ENCODE data around the gene DAND5. TPM values are rescaled to one million over a fixed set of nuclear protein-coding genes. Genes with fewer than 3 reads are reported as not detected.

Gene DAND5
- total and polyA plus RNA-seq, 2 donors (not counting 1 experiment from before 2014, with no cell fraction given) = not detected

DNA sequence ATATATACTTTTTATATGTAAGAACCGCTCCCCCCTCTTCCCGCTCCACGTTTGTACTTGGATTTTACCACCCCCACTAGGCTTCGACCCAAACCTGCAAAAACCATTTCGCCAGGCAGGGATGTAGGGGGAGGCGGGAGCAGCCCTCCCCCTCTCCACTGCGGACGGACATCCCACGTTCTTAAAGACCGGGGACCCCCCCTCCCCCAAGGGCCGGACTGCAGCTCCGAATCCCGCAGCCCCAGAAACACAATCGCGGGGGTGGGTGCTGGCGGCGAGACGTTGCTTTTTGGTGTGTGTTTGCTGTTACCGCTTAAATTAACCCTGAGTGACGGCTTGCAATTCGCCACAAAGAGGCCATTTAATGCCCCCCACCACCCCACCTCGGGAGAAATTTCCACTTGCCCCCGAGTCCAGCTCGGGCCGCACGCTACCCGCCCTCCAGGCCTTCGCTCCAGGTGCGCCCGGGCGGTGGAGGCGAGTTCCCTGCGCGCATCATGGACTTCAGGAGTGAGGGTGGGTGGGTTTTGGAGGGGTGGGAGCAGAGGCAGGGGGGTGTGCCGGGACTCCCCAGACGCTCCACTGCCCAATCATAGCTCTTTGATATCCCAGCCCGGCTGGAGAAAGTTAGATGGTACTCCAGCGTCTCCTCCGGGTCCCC lies 41.7 kb downstream of the DAND5 start:
- CTCF ChIA-PET = interaction anchor here (1.3 to 1.6 kb wide), 2 partner anchors 23 to 34 kb away, joined by 3 to 6 read pairs; no protein-coding TSS in a partner anchor
- H3K4me1 ChIP-seq (ENCODE audit: control insufficient read depth in 2 of 2, insufficient read depth in 2 of 2, low read length in 2 of 2) = peaks cover 35 to 49% of the 10 kb centered on the region in 2 donors
- peaks cover 32% of the 10 kb centered on the region for H3K4me1 Mint-ChIP-seq
- ATAC-seq (ENCODE audit: low read depth) = no peak
- peak overlapping the region; percentile 76 for H3K4me2 ChIP-seq (replicated peaks; ENCODE audit: low read depth, low read length, poor library complexity, severe bottlenecking)
- intact Hi-C loops (cut with micrococcal nuclease) = no loop called here
- no peaks in the 10 kb centered on the region for H3K9me3 Mint-ChIP-seq (ENCODE audit: insufficient read depth)
- TF ChIP-seq EZH2 (IDR thresholded peaks at IDR 0.05; ENCODE audit: borderline replicate concordance, insufficient read depth, low read depth, low read length, poor library complexity, severe bottlenecking) = no peak
- no peak for TF ChIP-seq CTCF (IDR thresholded peaks at IDR 0.05)
- H3K9ac ChIP-seq (ENCODE audit: low read length) = no peak overlapping the region
- H3K4me3 Mint-ChIP-seq = peak overlapping the region; percentile 29
- peaks cover 0 to 72% (median 37%) of the 10 kb centered on the region in 4 experiments for H3K27me3 ChIP-seq (replicated peaks in 1 of 4; ENCODE audit: control extremely low read depth in 1 of 4, control insufficient read depth in 3 of 4, insufficient read depth in 4 of 4, low read length in 3 of 4)
- no peak overlapping the region for H3K27ac Mint-ChIP-seq
- H2AFZ ChIP-seq (ENCODE audit: insufficient read depth, low read depth, low read length, poor library complexity, severe bottlenecking) = no peak overlapping the region
- H3K36me3 ChIP-seq (replicated peaks in 1 of 2; ENCODE audit: control extremely low read depth in 1 of 2, control insufficient read depth in 1 of 2, extremely low read depth in 1 of 2, insufficient read depth in 2 of 2, low read length in 1 of 2) = no peaks in the 10 kb centered on the region
- no peaks in the 10 kb centered on the region for H3K79me2 ChIP-seq (ENCODE audit: control insufficient read depth, insufficient read depth, low read length)
- peaks cover 0 to 24% (median 0%) of the 10 kb centered on the region in 3 donors for H3K9me3 ChIP-seq (ENCODE audit: control extremely low read depth in 1 of 3, control insufficient read depth in 2 of 3, insufficient read depth in 1 of 3, low read length in 2 of 3)
- DNase-seq = peak; percentile 34
- H3K27ac ChIP-seq (ENCODE audit: low read length in 2 of 2) = no peak overlapping the region
- POLR2A ChIA-PET = interaction anchor here (1.2 kb wide), 1 partner anchor 23 kb away, joined by 3 read pairs; no protein-coding TSS in a partner anchor
- 42% methylated on average over 13 of the region's 39 CpGs for WGBS (ENCODE audit: insufficient coverage)
- no peaks in the 10 kb centered on the region for H4K20me1 ChIP-seq (ENCODE audit: control insufficient read depth, insufficient read depth, low read length, poor library complexity, severe bottlenecking)
- H3K4me3 ChIP-seq (ENCODE audit: control extremely low read depth in 1 of 5, extremely low read depth in 1 of 5, insufficient read depth in 1 of 5, low read depth in 2 of 5, low read length in 4 of 5) = no peak overlapping the region
- peaks cover 52% of the 10 kb centered on the region for H3K27me3 Mint-ChIP-seq

All from B cell (primary cell).